Panc1 (cell line): ENCODE data around the gene SEC61A2. TPM values are rescaled to one million over a fixed set of nuclear protein-coding genes. Genes with fewer than 3 reads are reported as not detected.

Source experiments
- ATAC-seq: fragments of 200-7000 bp; cut with Tn5 transposase; 2 replicates; pipeline ENCODE4 v1.9.1; 2020; ENCODE audit warnings: mild to moderate bottlenecking, moderate library complexity
- BruUV-seq: library from RNA; stranded (reverse); fragments of 400-500 nt; replicated peaks from 2 replicates; lab custom pipeline; 2021; lab: Mats Ljungman, UMichigan
- CTCF ChIA-PET: fragments of 300-600 bp; sonication (Branson Sonifier 250); formaldehyde crosslinking; loops from one replicate; lab custom pipeline; 2022; ENCODE audit warnings: antibody characterized with exemption; lab: Charles Lee
- POLR2A ChIA-PET: fragments of 300-600 bp; sonication (Branson Sonifier 250); formaldehyde crosslinking; loops from one replicate; lab custom pipeline; 2022; ENCODE audit warnings: antibody characterized with exemption; lab: Charles Lee
- DNase-seq: peaks from one replicate; pipeline ENCODE4 v3.0.0-alpha.2; 2010; ENCODE audit warnings: low read depth, low spot score
- H3K27ac ChIP-seq: 2 replicates; pipeline ENCODE4 v1.5.1; 2011; ENCODE audit warnings: mild to moderate bottlenecking, low read length, inconsistent platforms
- H3K27me3 ChIP-seq: fragments of 200-500 bp; sonication (Bioruptor generic); 2 replicates; pipeline ENCODE4 v1.6.0; 2014; ENCODE audit warnings: low read length, inconsistent platforms; ENCODE audit not compliant: control insufficient read depth, insufficient read depth
- H3K36me3 ChIP-seq: fragments of 200-500 bp; sonication (Bioruptor generic); 2 replicates; pipeline ENCODE4 v1.5.1; 2014; ENCODE audit warnings: inconsistent platforms, mild to moderate bottlenecking, low read length, moderate library complexity; ENCODE audit not compliant: control insufficient read depth, insufficient read depth
- H3K4me1 ChIP-seq: 2 replicates; pipeline ENCODE4 v1.5.1; 2011; ENCODE audit warnings: inconsistent platforms, mild to moderate bottlenecking, low read length, moderate library complexity; ENCODE audit not compliant: control insufficient read depth, insufficient read depth
- H3K4me3 ChIP-seq, 2 experiments: 2 replicates each; pipeline ENCODE4 v1.5.1; 2011 to 2012; ENCODE audit warnings: low read depth in 2 of 2, low read length in 2 of 2, mild to moderate bottlenecking in 2 of 2, inconsistent platforms in 1 of 2, moderate library complexity in 1 of 2
- H3K9me3 ChIP-seq: fragments of 200-500 bp; sonication (Bioruptor generic); 2 replicates; pipeline ENCODE4 v1.5.1; 2014; ENCODE audit warnings: low read depth, mild to moderate bottlenecking, inconsistent platforms, low read length, moderate library complexity; ENCODE audit not compliant: control insufficient read depth, insufficient read depth
- POLR2AphosphoS5 ChIP-seq: IDR thresholded peaks from 2 replicates; pipeline ENCODE4 v1.6.1; 2012; ENCODE audit warnings: mild to moderate bottlenecking, low read depth, low read length, moderate library complexity
- SIN3A ChIP-seq: IDR thresholded peaks from 2 replicates; pipeline ENCODE4 v1.6.1; 2012; ENCODE audit warnings: low read depth, mild to moderate bottlenecking, low read length, moderate library complexity, borderline replicate concordance; ENCODE audit not compliant: insufficient read depth
- TCF7L2 ChIP-seq: IDR thresholded peaks from 2 replicates; pipeline ENCODE4 v1.6.1; 2011; ENCODE audit warnings: mild to moderate bottlenecking, low read depth, low read length, inconsistent platforms
- in situ Hi-C: cut with HindIII; loops from 2 replicates; pipeline ENCODE4 v1.10.0; 2016; ENCODE audit warnings: low sequenced_read_pairs, low pct_unique_long_range_greater_than_20kb
- intact Hi-C: fragments of 100-400 bp; cut with micrococcal nuclease; formaldehyde crosslinking; loops from one replicate; pipeline ENCODE4 v1.10.0; 2022; ENCODE audit not compliant: unreplicated experiment
- total RNA-seq: library from RNA; stranded (reverse); gene quantifications from one replicate; pipeline ENCODE4 v1.2.1, GENCODE V29; 2021; ENCODE audit not compliant: unreplicated experiment
- TF ChIP-seq, protein P1 (sequence below): fragments of 450-650 bp; IDR thresholded peaks from 2 replicates; pipeline ENCODE4 v1.5.1; 2017; ENCODE audit warnings: mild to moderate bottlenecking
- TF ChIP-seq, protein P2 (sequence below), 2 experiments: IDR thresholded peaks; 2 replicates each; pipeline ENCODE4 v1.6.1; 2011 to 2012; ENCODE audit warnings: low read depth in 2 of 2, control low read depth in 1 of 2, low read length in 1 of 2, mild to moderate bottlenecking in 1 of 2, moderate library complexity in 1 of 2; ENCODE audit not compliant: insufficient read depth in 1 of 2

Gene SEC61A2
- total RNA-seq, 1 experiment from 2014 or later = 8.8 TPM

DNA sequence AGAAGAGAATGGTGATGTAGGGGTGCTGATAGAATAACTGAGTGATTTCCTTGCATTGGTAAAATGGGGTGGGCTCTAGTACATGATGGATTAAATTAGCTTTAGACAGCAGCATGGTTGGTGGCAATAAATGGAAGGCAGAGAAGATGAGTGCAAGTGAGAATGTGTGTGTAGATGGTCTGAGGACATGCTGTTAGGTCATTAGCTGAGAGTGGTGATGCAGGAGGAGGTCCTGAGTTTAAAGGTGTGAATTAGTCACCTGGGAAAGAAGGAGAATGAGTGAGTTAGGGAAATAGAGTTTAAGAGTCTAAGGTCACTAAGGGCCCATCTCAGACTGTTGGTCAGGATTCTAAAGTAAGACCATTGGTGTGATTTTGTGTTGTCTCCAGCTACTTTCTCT is 17.9 kb upstream of the SEC61A2 start:
- ATAC-seq = no peak
- Histone ChIP-seq H3K36me3 (no peaks in the 10 kb centered on the region; the same call in 1 of the 2 replicates), H3K4me3 (no peak overlapping the region), H3K27me3 (no peaks in the 10 kb centered on the region), H3K4me1 (no peaks in the 10 kb centered on the region), H3K9me3 (no peaks in the 10 kb centered on the region), H3K27ac (no peak overlapping the region)
- intact Hi-C loops (no loop called here), in situ Hi-C loops (no loop called here)
- DNase-seq = no peak
- no TSS peak for BruUV-seq
- TF ChIP-seq, protein P1, sequence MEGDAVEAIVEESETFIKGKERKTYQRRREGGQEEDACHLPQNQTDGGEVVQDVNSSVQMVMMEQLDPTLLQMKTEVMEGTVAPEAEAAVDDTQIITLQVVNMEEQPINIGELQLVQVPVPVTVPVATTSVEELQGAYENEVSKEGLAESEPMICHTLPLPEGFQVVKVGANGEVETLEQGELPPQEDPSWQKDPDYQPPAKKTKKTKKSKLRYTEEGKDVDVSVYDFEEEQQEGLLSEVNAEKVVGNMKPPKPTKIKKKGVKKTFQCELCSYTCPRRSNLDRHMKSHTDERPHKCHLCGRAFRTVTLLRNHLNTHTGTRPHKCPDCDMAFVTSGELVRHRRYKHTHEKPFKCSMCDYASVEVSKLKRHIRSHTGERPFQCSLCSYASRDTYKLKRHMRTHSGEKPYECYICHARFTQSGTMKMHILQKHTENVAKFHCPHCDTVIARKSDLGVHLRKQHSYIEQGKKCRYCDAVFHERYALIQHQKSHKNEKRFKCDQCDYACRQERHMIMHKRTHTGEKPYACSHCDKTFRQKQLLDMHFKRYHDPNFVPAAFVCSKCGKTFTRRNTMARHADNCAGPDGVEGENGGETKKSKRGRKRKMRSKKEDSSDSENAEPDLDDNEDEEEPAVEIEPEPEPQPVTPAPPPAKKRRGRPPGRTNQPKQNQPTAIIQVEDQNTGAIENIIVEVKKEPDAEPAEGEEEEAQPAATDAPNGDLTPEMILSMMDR = no peak
- TF ChIP-seq, protein P2, sequence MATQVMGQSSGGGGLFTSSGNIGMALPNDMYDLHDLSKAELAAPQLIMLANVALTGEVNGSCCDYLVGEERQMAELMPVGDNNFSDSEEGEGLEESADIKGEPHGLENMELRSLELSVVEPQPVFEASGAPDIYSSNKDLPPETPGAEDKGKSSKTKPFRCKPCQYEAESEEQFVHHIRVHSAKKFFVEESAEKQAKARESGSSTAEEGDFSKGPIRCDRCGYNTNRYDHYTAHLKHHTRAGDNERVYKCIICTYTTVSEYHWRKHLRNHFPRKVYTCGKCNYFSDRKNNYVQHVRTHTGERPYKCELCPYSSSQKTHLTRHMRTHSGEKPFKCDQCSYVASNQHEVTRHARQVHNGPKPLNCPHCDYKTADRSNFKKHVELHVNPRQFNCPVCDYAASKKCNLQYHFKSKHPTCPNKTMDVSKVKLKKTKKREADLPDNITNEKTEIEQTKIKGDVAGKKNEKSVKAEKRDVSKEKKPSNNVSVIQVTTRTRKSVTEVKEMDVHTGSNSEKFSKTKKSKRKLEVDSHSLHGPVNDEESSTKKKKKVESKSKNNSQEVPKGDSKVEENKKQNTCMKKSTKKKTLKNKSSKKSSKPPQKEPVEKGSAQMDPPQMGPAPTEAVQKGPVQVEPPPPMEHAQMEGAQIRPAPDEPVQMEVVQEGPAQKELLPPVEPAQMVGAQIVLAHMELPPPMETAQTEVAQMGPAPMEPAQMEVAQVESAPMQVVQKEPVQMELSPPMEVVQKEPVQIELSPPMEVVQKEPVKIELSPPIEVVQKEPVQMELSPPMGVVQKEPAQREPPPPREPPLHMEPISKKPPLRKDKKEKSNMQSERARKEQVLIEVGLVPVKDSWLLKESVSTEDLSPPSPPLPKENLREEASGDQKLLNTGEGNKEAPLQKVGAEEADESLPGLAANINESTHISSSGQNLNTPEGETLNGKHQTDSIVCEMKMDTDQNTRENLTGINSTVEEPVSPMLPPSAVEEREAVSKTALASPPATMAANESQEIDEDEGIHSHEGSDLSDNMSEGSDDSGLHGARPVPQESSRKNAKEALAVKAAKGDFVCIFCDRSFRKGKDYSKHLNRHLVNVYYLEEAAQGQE (IDR thresholded peaks at IDR 0.05; ENCODE audit: insufficient read depth in 1 of 2, low read depth in 2 of 2, low read length in 1 of 2) = no peak
- TF ChIP-seq SIN3A (no peak), TCF7L2 (no peak), POLR2AphosphoS5 (no peak)
- CTCF ChIA-PET = no interaction called here
- POLR2A ChIA-PET = no interaction called here

GRCh38 chr10:12113627-12114026 is 15.8 kb upstream of the SEC61A2 start:
- in situ Hi-C loops = no loop called here
- Histone ChIP-seq H3K27ac (no peak overlapping the region), H3K4me3 (no peak overlapping the region), H3K9me3 (no peaks in the 10 kb centered on the region), H3K27me3 (no peaks in the 10 kb centered on the region), H3K4me1 (no peaks in the 10 kb centered on the region), H3K36me3 (no peaks in the 10 kb centered on the region; the same call in 1 of the 2 replicates)
- DNase-seq (no peak), ATAC-seq (no peak)
- intact Hi-C loops = no loop called here
- CTCF ChIA-PET = no interaction called here
- TF ChIP-seq, protein P2 (IDR thresholded peaks at IDR 0.05; ENCODE audit: insufficient read depth in 1 of 2, low read depth in 2 of 2, low read length in 1 of 2) = no peak
- no peak for TF ChIP-seq TCF7L2
- TF ChIP-seq, protein P1 = no peak
- no peak for TF ChIP-seq SIN3A
- no peak for TF ChIP-seq POLR2AphosphoS5
- no TSS peak for BruUV-seq
- POLR2A ChIA-PET = no interaction called here
